ENCODE data around the gene TWF2.

DNA sequence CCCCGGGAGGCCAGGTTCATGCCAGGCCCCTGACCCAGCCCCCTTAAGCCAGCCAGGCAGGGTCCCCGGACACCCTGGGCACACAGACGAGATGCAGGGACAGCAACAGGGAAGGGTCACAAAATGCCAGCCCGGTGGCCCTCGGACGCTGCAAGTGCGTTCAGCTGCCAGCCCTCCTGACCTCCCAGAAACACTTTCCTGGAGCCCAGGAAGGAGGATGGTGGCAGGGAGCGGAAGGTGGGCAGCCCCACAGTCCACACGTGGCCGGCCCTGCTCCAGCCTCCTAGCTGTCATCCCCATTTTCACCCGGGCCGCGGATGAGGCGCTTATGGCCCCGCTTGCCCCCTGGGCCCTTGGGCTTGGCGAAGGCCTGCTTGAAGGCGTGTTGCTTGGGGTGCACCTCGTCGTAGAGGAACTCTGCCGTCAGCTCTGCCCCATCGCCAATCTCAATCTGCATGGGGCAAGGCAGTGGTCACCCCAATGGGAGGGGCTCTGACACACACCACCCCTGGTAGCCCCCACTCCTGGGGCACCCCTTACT lies 10.1 kb downstream of the TWF2 start:
- TF ChIP-seq ASH2L (IDR thresholded peaks at IDR 0.05; ENCODE audit: insufficient read length, low read depth, low read length) (no peak), ZFP1 (CRISPR knock-in tag; IDR thresholded peaks at IDR 0.05) (no peak), ZNF12 (CRISPR knock-in tag; IDR thresholded peaks at IDR 0.05) (no peak), POLR2AphosphoS5 (IDR thresholded peaks at IDR 0.05; ENCODE audit: low read depth, low read length) (no peak), CHCHD3 (CRISPR knock-in tag; IDR thresholded peaks at IDR 0.05) (no peak)
- TF ChIP-seq, protein P1, sequence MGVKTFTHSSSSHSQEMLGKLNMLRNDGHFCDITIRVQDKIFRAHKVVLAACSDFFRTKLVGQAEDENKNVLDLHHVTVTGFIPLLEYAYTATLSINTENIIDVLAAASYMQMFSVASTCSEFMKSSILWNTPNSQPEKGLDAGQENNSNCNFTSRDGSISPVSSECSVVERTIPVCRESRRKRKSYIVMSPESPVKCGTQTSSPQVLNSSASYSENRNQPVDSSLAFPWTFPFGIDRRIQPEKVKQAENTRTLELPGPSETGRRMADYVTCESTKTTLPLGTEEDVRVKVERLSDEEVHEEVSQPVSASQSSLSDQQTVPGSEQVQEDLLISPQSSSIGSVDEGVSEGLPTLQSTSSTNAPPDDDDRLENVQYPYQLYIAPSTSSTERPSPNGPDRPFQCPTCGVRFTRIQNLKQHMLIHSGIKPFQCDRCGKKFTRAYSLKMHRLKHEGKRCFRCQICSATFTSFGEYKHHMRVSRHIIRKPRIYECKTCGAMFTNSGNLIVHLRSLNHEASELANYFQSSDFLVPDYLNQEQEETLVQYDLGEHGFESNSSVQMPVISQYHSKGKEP (CRISPR knock-in tag; IDR thresholded peaks at IDR 0.05), result no peak
- TF ChIP-seq, protein P2, sequence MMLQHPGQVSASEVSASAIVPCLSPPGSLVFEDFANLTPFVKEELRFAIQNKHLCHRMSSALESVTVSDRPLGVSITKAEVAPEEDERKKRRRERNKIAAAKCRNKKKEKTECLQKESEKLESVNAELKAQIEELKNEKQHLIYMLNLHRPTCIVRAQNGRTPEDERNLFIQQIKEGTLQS (CRISPR knock-in tag; IDR thresholded peaks at IDR 0.05), result no peak
- TF ChIP-seq, protein P3, sequence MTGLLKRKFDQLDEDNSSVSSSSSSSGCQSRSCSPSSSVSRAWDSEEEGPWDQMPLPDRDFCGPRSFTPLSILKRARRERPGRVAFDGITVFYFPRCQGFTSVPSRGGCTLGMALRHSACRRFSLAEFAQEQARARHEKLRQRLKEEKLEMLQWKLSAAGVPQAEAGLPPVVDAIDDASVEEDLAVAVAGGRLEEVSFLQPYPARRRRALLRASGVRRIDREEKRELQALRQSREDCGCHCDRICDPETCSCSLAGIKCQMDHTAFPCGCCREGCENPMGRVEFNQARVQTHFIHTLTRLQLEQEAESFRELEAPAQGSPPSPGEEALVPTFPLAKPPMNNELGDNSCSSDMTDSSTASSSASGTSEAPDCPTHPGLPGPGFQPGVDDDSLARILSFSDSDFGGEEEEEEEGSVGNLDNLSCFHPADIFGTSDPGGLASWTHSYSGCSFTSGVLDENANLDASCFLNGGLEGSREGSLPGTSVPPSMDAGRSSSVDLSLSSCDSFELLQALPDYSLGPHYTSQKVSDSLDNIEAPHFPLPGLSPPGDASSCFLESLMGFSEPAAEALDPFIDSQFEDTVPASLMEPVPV (CRISPR knock-in tag; IDR thresholded peaks at IDR 0.05), result no peak
- TF ChIP-seq, protein P4, sequence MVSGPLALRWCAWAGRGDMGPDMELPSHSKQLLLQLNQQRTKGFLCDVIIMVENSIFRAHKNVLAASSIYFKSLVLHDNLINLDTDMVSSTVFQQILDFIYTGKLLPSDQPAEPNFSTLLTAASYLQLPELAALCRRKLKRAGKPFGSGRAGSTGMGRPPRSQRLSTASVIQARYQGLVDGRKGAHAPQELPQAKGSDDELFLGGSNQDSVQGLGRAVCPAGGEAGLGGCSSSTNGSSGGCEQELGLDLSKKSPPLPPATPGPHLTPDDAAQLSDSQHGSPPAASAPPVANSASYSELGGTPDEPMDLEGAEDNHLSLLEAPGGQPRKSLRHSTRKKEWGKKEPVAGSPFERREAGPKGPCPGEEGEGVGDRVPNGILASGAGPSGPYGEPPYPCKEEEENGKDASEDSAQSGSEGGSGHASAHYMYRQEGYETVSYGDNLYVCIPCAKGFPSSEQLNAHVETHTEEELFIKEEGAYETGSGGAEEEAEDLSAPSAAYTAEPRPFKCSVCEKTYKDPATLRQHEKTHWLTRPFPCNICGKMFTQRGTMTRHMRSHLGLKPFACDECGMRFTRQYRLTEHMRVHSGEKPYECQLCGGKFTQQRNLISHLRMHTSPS (CRISPR knock-in tag; IDR thresholded peaks at IDR 0.05; ENCODE audit: low read depth), result no peak
- TF ChIP-seq, protein P5, sequence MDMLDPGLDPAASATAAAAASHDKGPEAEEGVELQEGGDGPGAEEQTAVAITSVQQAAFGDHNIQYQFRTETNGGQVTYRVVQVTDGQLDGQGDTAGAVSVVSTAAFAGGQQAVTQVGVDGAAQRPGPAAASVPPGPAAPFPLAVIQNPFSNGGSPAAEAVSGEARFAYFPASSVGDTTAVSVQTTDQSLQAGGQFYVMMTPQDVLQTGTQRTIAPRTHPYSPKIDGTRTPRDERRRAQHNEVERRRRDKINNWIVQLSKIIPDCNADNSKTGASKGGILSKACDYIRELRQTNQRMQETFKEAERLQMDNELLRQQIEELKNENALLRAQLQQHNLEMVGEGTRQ (IDR thresholded peaks at IDR 0.05; ENCODE audit: low read depth, low read length), result no peak
- TF ChIP-seq, protein P5 (CRISPR knock-in tag; IDR thresholded peaks at IDR 0.05; ENCODE audit: borderline replicate concordance), result no peak
